ENCODE results near the gene STK32C. TPM values are rescaled to one million over a fixed set of nuclear protein-coding genes. Genes with fewer than 3 reads are reported as not detected.

Gene STK32C
- total RNA-seq, 1 donor from 2014 or later, result 13.8 TPM

- H3K27ac Mint-ChIP-seq, result peak overlapping the region; percentile 64
- H3K27me3 Mint-ChIP-seq, result no peaks in the 10 kb centered on the region
- CTCF ChIA-PET, result no interaction called here
- POLR2A ChIA-PET, result interaction anchor here (0.6 kb wide), 1 partner anchor 33 kb away, joined by 3 read pairs; no protein-coding TSS in a partner anchor
- peaks cover 57% of the 10 kb centered on the region for H3K4me1 Mint-ChIP-seq
- no peak for TF ChIP-seq CTCF (IDR thresholded peaks at IDR 0.05)
- no peaks in the 10 kb centered on the region for H3K9me3 Mint-ChIP-seq
- peak overlapping the region; percentile 78 for H3K4me3 Mint-ChIP-seq
- peaks cover 30% of the 10 kb centered on the region for H3K36me3 Mint-ChIP-seq (ENCODE audit: low read depth)
- intact Hi-C loops (cut with micrococcal nuclease), result loop anchor here (10.0 kb wide), 1 partner anchor 1039 kb away; the partner anchor contains the start of genes ECHS1 and PAOX
- DNase-seq (no peak), ATAC-seq (ENCODE audit: low read depth) (peak; percentile 23)
These were observed 27.7 kb upstream of the STK32C start for GRCh38 chr10:132335189-132336063.

- peak overlapping the region; percentile 24 for H3K27ac Mint-ChIP-seq
- H3K36me3 Mint-ChIP-seq (ENCODE audit: low read depth), result peaks cover 32% of the 10 kb centered on the region
- peaks cover 64% of the 10 kb centered on the region for H3K4me1 Mint-ChIP-seq
- no peak for TF ChIP-seq CTCF (IDR thresholded peaks at IDR 0.05)
- intact Hi-C loops (cut with micrococcal nuclease), result loop anchor here (5.0 to 10.0 kb wide), 2 partner anchors 258 to 1040 kb away; partner anchors contain the start of genes ECHS1 and PAOX
- H3K4me3 Mint-ChIP-seq, result no peak overlapping the region
- H3K9me3 Mint-ChIP-seq, result no peaks in the 10 kb centered on the region
- POLR2A ChIA-PET, result no interaction called here
- ATAC-seq (ENCODE audit: low read depth) (no peak), DNase-seq (no peak)
- CTCF ChIA-PET, result no interaction called here
- no peaks in the 10 kb centered on the region for H3K27me3 Mint-ChIP-seq
These were observed 27.0 kb upstream of the STK32C start for GRCh38 chr10:132334631-132335188.

GRCh38 chr10:132333386-132333785, 25.6 kb upstream of the STK32C start:
- H3K36me3 Mint-ChIP-seq (ENCODE audit: low read depth), result peaks cover 31% of the 10 kb centered on the region
- intact Hi-C loops (cut with micrococcal nuclease), result loop anchor here (2.0 to 10.0 kb wide), 4 partner anchors 19 to 1041 kb away; partner anchors contain the start of genes BNIP3, ECHS1 and PAOX
- ChIA-PET CTCF (no interaction called here), POLR2A (interaction anchor here (0.6 kb wide), 1 partner anchor 290 kb away, joined by 3 read pairs; no protein-coding TSS in a partner anchor)
- DNase-seq, result no peak
- peaks cover 78% of the 10 kb centered on the region for H3K4me1 Mint-ChIP-seq
- no peak for ATAC-seq (ENCODE audit: low read depth)
- H3K27ac Mint-ChIP-seq, result peak overlapping the region; percentile 98
- peak overlapping the region; percentile 52 for H3K4me3 Mint-ChIP-seq
- H3K27me3 Mint-ChIP-seq, result no peaks in the 10 kb centered on the region
- no peak for TF ChIP-seq CTCF (IDR thresholded peaks at IDR 0.05)
- H3K9me3 Mint-ChIP-seq, result no peaks in the 10 kb centered on the region

- POLR2A ChIA-PET, result interaction anchor here (0.7 to 1.8 kb wide), 4 partner anchors 25 to 432 kb away, joined by 3 to 13 read pairs (median 5); partner anchors contain the start of gene STK32C
These were observed 24.6 kb upstream of the STK32C start for GRCh38 chr10:132332433-132332754.

More at GRCh38 chr10:132332433-132332754, 24.6 kb upstream of the STK32C start:
- Mint-ChIP-seq H3K4me1 (peaks cover 81% of the 10 kb centered on the region), H3K36me3 (ENCODE audit: low read depth) (peaks cover 35% of the 10 kb centered on the region), H3K27me3 (no peaks in the 10 kb centered on the region), H3K9me3 (no peaks in the 10 kb centered on the region), H3K4me3 (peak overlapping the region; percentile 94), H3K27ac (peak overlapping the region; percentile 98)
- DNase-seq, result no peak
- intact Hi-C loops (cut with micrococcal nuclease), result loop anchor here (1.0 to 10.0 kb wide), 9 partner anchors 12 to 1042 kb away; partner anchors contain the start of genes BNIP3, ECHS1, INPP5A and PAOX
- CTCF ChIA-PET, result no interaction called here
- ATAC-seq (ENCODE audit: low read depth), result peak; percentile 63
- no peak for TF ChIP-seq CTCF (IDR thresholded peaks at IDR 0.05)
